Measurements from ENCODE around the gene RMRP.
"Not testable (repeated sequence)": the region's sequence is repeated elsewhere in the genome, so short reads cannot be mapped to it uniquely, and the experiment has no call there.

- TF ChIP-seq POLR2A, CTCF, POLR2AphosphoS5, EP300 (IDR thresholded peaks at IDR 0.05): not testable (repeated sequence)
These were observed 45.8 kb downstream of the RMRP start for GRCh38 chr9:35612066-35612465.
